ENCODE data around the gene APOO.
A peak's percentile ranks its signal among the peaks of the same experiment; 100 is the strongest.

DNA sequence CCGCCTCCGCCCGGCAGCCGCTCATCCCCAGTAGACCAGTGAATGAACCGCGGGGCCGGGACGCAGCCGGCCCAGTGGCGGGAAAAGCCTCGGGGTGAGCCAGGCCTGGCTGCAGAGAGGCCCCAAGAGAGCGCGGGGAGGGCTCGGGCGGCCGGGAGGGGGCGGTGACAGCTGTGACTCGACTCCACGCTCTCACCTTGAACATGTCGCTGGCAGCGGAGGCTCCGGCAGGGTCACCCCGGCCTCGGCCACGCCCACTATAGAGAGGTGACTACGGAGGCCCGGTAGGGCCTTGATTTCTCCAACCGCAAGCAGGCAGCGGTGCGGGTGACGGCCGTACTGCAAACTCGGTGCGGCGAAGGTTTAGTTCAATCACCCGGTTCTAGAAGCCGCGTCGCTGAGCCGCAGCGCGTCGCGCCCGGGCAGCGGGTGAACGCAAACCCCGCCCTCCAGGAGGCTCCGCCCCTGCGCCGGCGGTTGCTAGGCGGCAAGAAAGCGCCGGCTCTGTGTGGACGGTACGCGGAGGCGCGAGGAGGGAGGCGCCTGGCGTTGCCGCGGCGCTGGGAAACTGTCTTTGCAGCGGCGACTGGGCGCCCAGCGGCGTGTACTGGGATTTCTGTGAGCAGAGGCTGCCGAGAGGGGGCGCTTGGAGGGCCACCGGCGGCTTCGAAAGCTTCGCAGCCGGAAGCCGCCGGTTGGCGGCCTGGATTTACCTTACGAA is at the start of gene APOO, which contains the start of gene CXorf58:
- TF ChIP-seq, protein P1, sequence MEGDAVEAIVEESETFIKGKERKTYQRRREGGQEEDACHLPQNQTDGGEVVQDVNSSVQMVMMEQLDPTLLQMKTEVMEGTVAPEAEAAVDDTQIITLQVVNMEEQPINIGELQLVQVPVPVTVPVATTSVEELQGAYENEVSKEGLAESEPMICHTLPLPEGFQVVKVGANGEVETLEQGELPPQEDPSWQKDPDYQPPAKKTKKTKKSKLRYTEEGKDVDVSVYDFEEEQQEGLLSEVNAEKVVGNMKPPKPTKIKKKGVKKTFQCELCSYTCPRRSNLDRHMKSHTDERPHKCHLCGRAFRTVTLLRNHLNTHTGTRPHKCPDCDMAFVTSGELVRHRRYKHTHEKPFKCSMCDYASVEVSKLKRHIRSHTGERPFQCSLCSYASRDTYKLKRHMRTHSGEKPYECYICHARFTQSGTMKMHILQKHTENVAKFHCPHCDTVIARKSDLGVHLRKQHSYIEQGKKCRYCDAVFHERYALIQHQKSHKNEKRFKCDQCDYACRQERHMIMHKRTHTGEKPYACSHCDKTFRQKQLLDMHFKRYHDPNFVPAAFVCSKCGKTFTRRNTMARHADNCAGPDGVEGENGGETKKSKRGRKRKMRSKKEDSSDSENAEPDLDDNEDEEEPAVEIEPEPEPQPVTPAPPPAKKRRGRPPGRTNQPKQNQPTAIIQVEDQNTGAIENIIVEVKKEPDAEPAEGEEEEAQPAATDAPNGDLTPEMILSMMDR (IDR thresholded peaks at IDR 0.05): peak; percentile 69 to 92 (median 81)
- peak; percentile 51 for TF ChIP-seq POLR2A (IDR thresholded peaks at IDR 0.05)

Data from uterus (tissue), 2 donors.